ENCODE measurements around the gene PTPRH.

Gene PTPRH

GRCh38 chr19:55244004-55244680, 34.8 kb upstream of the PTPRH start:
- no peak for DNase-seq (ENCODE audit: low read depth)

DNA sequence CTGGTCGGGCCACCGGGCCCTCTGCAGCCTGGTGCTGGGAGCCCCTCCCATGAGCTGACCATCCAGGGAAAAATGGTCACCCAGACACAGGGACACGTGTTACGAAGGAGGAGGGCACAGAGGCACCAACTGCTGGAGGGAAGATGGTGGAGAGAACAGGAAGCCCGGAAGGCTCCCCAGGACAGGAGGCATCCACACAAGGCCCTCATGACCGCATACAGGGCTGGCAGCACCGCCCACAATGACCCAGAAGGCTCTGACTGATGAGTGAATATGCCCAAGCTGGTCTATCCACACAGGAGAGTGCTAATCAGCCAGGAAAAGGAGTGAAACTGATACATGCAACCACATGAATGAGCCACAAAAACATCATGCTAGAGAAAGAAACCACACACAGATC, 33.2 kb upstream of the PTPRH start:
- no peak for DNase-seq (ENCODE audit: low read depth)

GRCh38 chr19:55241935-55242464, 32.7 kb upstream of the PTPRH start:
- no peak for DNase-seq (ENCODE audit: low read depth)

- no peak for DNase-seq (ENCODE audit: low read depth)
Observed at GRCh38 chr19:55241143-55241934, 32.0 kb upstream of the PTPRH start.

- no peak for DNase-seq (ENCODE audit: low read depth)
Observed at GRCh38 chr19:55240713-55241020, 31.4 kb upstream of the PTPRH start.

- DNase-seq (ENCODE audit: low read depth) = no peak
Observed at GRCh38 chr19:55239004-55239403, 29.7 kb upstream of the PTPRH start.

DNA sequence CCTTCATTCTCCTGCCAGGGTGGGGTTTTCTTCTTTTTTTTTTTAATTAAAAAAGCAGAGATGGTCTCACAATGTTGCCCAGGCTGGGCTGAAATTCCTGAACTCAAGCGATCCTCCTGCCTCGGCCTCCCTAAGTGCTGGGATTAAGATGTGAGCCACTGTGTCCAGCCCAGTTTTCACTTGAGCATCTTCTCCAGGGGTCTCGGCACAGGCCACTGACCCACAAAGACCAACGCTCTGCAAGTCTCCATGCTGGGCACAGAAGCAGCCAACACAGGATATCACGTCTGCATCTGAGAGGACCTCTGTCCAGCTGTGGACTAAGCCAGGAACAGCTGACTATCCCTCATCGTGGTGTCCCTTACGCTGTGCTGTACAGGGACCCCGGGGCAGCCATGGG, 28.7 kb upstream of the PTPRH start:
- DNase-seq (ENCODE audit: low read depth) = no peak

GRCh38 chr19:55232986-55233385, 23.7 kb upstream of the PTPRH start:
- DNase-seq (ENCODE audit: low read depth) = no peak

- DNase-seq (ENCODE audit: low read depth) = no peak
Observed at GRCh38 chr19:55232286-55232602, 22.9 kb upstream of the PTPRH start.

GRCh38 chr19:55231391-55232285, 22.3 kb upstream of the PTPRH start:
- DNase-seq (ENCODE audit: low read depth) = no peak

DNA sequence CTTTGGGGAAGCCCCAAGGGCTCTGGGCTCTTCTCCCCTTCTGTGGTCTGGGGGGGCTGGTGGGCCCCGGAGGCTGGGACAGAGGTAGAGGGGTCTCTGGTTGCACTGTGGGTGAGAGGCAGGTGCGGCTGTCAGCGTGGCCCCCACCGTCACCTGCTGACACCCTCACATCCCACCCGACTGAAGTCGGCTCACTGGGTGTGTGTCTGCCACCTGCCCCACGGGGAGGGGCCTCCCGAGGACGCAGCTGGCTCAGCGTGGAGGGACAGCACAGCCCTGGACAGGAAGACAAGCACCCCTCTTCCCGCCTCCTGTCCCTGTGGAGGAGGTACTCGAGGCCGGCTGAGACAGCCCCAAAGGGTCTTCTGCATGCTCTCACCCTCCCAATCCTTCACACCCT, 21.5 kb upstream of the PTPRH start:
- no peak for DNase-seq (ENCODE audit: low read depth)

GRCh38 chr19:55230329-55230728, 21.0 kb upstream of the PTPRH start:
- no peak for DNase-seq (ENCODE audit: low read depth)

- no peak for DNase-seq (ENCODE audit: low read depth)
Observed at GRCh38 chr19:55229789-55230182, 20.5 kb upstream of the PTPRH start.

- DNase-seq (ENCODE audit: low read depth) = no peak
Observed at GRCh38 chr19:55229145-55229788, 20.0 kb upstream of the PTPRH start.

GRCh38 chr19:55228403-55229031, 19.2 kb upstream of the PTPRH start, which contains the start of gene TMEM86B:
TSS of gene TMEM86B (minus strand) at chr19:55228763. CDS start at chr19:55228741, 22 bp downstream.
- DNase-seq (ENCODE audit: low read depth) = no peak

DNA sequence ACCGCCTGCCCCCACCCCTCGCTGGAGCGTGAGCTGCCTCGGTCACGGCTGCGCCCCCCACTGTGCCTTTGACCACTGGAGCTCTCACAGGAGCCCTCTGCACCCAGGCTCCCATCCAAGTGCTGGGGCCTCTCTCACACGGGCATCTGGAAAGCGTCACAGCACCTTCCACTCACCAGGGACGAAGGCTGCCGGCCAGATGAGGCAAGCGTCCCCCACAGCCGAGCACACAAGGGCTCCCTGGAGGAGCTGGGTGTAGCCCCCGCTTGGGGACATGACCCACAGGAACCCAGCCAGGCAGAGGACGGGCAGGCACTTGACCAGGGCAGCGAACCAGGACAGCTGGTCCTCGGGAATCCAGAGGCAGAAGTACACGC, 18.7 kb upstream of the PTPRH start:
- DNase-seq (ENCODE audit: low read depth) = no peak

GRCh38 chr19:55227241-55228014, 18.1 kb upstream of the PTPRH start:
- no peak for DNase-seq (ENCODE audit: low read depth)

- DNase-seq (ENCODE audit: low read depth) = no peak
Observed at GRCh38 chr19:55226788-55227187, 17.5 kb upstream of the PTPRH start.

- DNase-seq (ENCODE audit: low read depth) = no peak
Observed at GRCh38 chr19:55226273-55226672, 17.0 kb upstream of the PTPRH start.

DNA sequence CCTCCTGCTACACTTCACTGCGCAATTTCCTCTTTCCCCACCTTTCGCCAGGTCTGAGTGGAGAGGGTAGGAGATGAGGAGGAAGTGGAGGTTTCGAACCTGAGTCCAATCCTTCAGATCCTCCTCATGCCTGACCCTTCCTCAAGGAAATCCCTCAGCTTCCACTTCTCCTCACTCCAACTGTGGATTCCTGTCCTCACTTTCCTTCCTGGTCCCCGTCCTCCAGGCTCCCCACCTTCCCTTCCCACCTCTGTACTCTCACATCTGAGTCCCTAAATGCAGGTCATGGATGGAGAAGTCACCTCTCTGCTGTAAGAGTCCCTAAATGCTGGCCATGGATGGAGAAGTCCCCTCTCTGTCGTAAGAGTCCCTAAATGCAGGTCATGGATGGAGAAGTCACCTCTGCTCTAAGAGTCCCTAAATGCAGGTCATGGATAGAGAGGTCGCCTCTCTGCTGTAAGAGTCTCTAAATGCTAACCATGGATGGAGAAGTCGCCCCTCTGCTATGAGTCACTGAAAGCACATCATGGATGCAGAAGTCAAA, 16.2 kb upstream of the PTPRH start:
- DNase-seq (ENCODE audit: low read depth) = no peak
